Stimulated activated CD8-positive, alpha-beta memory T cell treated with anti-CD3 and anti-CD28 coated beads, Interleukin-15, amount 100 ng/mL, for 4 hours (primary cell): ENCODE data around the gene EYS.
"Not testable (repeated sequence)": the region's sequence is repeated elsewhere in the genome, so short reads cannot be mapped to it uniquely, and the experiment has no call there.

Experiments
- DNase-seq, 2 donors: peaks; one replicate each; pipeline ENCODE4 v3.0.0-alpha.2; 2020; ENCODE audit warnings: low read depth in 2 of 2

EYS gene

GRCh38 chr6:64477391-64477790 is 1229.6 kb downstream of the EYS start:
- no peak for DNase-seq

GRCh38 chr6:64476935-64477334 is 1230.1 kb downstream of the EYS start:
- no peak for DNase-seq

GRCh38 chr6:64469405-64469804 is 1237.6 kb downstream of the EYS start:
- DNase-seq, result not testable (repeated sequence)

- no peak for DNase-seq
Measured at GRCh38 chr6:64467656-64468055, 1239.4 kb downstream of the EYS start.

GRCh38 chr6:64459411-64459944 is 1247.5 kb downstream of the EYS start:
- DNase-seq, result no peak

- not testable (repeated sequence) for DNase-seq
Measured at GRCh38 chr6:64448101-64448500, 1258.9 kb downstream of the EYS start.

- no peak for DNase-seq
Measured at GRCh38 chr6:64445038-64445437, 1262.0 kb downstream of the EYS start.

- DNase-seq, result no peak
Measured at GRCh38 chr6:64439274-64439673, 1267.8 kb downstream of the EYS start.

GRCh38 chr6:64437996-64438395 is 1269.0 kb downstream of the EYS start:
- DNase-seq, result no peak

GRCh38 chr6:64429926-64430325 is 1277.1 kb downstream of the EYS start:
- DNase-seq, result no peak

GRCh38 chr6:64428186-64428585 is 1278.8 kb downstream of the EYS start:
- DNase-seq, result no peak

GRCh38 chr6:64415926-64416325 is 1291.1 kb downstream of the EYS start:
- no peak for DNase-seq

- DNase-seq, result no peak
Measured at GRCh38 chr6:64411226-64411625, 1295.8 kb downstream of the EYS start.

GRCh38 chr6:64409948-64410347 is 1297.1 kb downstream of the EYS start:
- DNase-seq, result no peak

GRCh38 chr6:64404396-64404795 is 1302.6 kb downstream of the EYS start:
- DNase-seq, result no peak

GRCh38 chr6:64383277-64383676 is 1323.7 kb downstream of the EYS start:
- DNase-seq, result no peak

GRCh38 chr6:64376394-64376793 is 1330.6 kb downstream of the EYS start:
- no peak for DNase-seq

GRCh38 chr6:64357430-64357829 is 1349.6 kb downstream of the EYS start:
- DNase-seq, result no peak

- DNase-seq, result no peak
Measured at GRCh38 chr6:64347411-64347810, 1359.6 kb downstream of the EYS start.

GRCh38 chr6:64335195-64335594 is 1371.8 kb downstream of the EYS start:
- no peak for DNase-seq

GRCh38 chr6:64334636-64335035 is 1372.4 kb downstream of the EYS start:
- DNase-seq, result no peak

GRCh38 chr6:64330694-64331307 is 1376.2 kb downstream of the EYS start:
- DNase-seq, result no peak

- DNase-seq, result no peak
Measured at GRCh38 chr6:64326939-64327338, 1380.1 kb downstream of the EYS start.

- DNase-seq, result no peak
Measured at GRCh38 chr6:64325093-64325492, 1381.9 kb downstream of the EYS start.
